G401 (cell line): ENCODE data around the gene C9orf85. TPM values are rescaled to one million over a fixed set of nuclear protein-coding genes. Genes with fewer than 3 reads are reported as not detected.
"Not testable (repeated sequence)": the region's sequence is repeated elsewhere in the genome, so short reads cannot be mapped to it uniquely, and the experiment has no call there.

Source experiments
- DNase-seq: peaks from one replicate; pipeline ENCODE4 v3.0.0-alpha.2; 2015; ENCODE audit warnings: low spot score
- in situ Hi-C: cut with HindIII; loops from 2 replicates; pipeline ENCODE4 v1.10.0; 2016; ENCODE audit warnings: low sequenced_read_pairs, mixed read lengths
- total RNA-seq: library from RNA; depleted of rRNA; stranded (reverse); fragments of >200 nt; shearing (Covaris generic); gene quantifications from 2 replicates; pipeline ENCODE4 v1.2.3, GENCODE V29; 2014; rRNA removed

Gene C9orf85
- total RNA-seq, 1 experiment from 2014 or later = 23.7 TPM

- in situ Hi-C loops = no loop called here
- DNase-seq = no peak
These were observed 73.4 kb downstream of the C9orf85 start for GRCh38 chr9:71984831-71985281.

- no peak for DNase-seq
- in situ Hi-C loops = no loop called here
These were observed 74.0 kb downstream of the C9orf85 start for GRCh38 chr9:71985297-71985911.

DNA sequence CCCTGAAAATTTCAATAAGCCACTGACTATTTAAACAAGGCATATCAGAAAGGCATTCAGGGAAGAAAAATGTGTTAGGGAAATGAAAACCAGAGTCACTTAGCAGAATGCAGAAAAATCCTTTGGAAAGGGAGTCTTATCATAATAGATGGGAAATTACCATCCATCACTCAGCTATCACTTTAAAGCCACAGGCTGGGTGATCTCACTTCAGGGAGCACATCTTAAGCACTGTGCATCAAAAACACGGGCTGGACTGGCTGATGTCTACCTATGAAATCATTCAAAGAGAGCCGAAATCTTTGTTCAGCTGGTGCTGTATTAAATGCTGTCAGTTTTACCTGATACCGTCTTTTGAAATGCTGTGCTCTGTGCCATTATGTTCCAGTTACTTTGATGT is 75.5 kb downstream of the C9orf85 start:
- in situ Hi-C loops = no loop called here
- no peak for DNase-seq

DNA sequence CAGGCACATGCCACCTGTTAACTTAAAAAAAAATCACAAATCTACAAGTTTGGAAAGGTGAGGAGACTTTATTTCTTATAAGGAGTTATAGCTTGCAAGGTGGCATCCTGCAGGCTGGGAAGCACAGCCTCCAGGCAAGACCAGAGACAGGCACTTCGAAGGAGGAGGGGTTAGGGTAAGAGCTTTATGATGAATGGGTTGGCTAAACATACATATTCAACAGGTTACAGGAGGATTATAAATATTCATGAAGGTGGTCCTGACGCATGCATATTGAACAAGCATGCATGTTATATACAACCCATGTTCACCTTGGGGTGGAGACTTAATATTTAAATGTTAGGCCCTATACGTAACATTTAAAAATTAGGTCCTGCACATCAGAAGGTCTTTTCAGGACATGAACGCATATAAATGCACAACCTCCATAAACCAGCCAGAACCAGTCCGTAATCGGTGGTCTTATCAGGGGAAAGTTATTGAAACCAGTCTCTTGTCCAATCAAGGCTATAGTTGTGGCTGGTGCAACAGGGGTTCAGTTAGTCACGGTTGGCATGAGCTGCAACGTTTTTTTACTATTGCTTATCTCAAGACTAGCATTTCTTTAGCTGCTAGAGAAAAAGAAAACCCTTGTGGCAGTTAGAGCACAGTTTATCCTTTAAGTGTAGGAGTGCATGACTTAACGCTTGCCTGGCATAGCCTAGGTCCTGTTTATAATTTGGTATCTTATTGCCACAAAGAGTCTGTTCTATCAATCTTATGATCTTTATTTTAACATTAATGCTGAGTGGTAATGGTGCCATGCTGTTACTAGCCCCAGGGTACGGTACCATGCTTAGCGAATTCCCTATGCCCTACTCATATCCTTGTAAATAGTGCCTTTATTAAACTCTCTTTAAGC is 76.3 kb downstream of the C9orf85 start:
- in situ Hi-C loops = no loop called here
- DNase-seq = no peak

GRCh38 chr9:71990466-71990865 is 79.0 kb downstream of the C9orf85 start:
- in situ Hi-C loops = no loop called here
- DNase-seq = no peak

DNA sequence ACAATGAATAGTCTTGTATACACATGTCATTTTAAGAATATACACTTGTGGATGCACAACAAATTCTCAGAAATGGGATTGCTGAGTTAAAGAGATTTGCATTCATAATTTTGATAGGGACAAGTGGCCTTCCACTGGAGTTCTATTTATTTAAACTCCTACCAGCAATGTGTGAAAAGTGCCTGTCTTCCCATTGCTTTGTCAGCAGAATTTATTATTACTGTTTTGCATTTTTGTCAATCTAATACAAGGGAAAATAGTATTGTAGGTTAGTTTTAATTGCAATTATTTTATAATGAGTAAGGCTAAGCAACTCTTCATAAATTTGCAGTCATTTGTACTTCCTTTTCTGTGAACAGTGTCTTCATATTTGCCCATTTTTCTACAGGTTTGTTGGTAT is 94.0 kb downstream of the C9orf85 start:
- in situ Hi-C loops = no loop called here
- DNase-seq = no peak

DNA sequence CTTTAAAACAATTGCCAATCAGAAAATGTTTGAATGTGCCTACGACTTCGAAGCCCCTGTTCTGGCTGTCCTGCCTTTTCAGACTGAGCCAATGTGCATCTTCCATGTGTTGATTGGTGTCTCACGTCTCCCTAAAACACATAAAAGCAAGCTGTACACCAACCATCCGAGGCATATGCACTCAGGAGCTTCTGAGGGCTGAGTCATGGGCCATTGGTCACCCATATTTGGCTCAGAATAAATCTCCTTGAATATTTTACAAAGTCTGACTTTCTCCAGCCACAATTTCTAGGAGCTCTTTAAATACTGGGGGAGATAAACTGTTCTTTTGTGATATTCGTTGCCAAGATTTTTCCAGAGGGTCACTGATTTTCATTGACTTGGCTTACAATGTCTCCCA is 95.1 kb downstream of the C9orf85 start:
- no peak for DNase-seq
- in situ Hi-C loops = no loop called here

- in situ Hi-C loops, DNase-seq: not testable (repeated sequence)
These were observed 96.3 kb downstream of the C9orf85 start for GRCh38 chr9:72007726-72008125.

- in situ Hi-C loops = no loop called here
- no peak for DNase-seq
These were observed 101.2 kb downstream of the C9orf85 start for GRCh38 chr9:72012646-72013045.

GRCh38 chr9:72013292-72013760 is 101.9 kb downstream of the C9orf85 start:
- in situ Hi-C loops = no loop called here

GRCh38 chr9:72022841-72023240 is 111.4 kb downstream of the C9orf85 start:
- in situ Hi-C loops = no loop called here
- DNase-seq = no peak

More at GRCh38 chr9:72013292-72013760, 101.9 kb downstream of the C9orf85 start:
- DNase-seq = no peak

Other genes with a start within 250 kb of the C9orf85 start
- gene CEMIP2, start 143.1 kb upstream of the C9orf85 start, total RNA-seq = 1.8 and 8.6 TPM in 2 replicates
- 38.2 and 46.1 TPM in 2 replicates for gene ABHD17B, start 446 bp upstream of the C9orf85 start, total RNA-seq
- not detected in 2 replicates for gene C9orf57, start 149.0 kb downstream of the C9orf85 start, total RNA-seq
- gene GDA, start 237.8 kb downstream of the C9orf85 start, total RNA-seq = not detected in 2 replicates